GM12892 (cell line): ENCODE results near the gene CXADR.

Experiments used
- POLR2A ChIP-seq: IDR thresholded peaks from 2 replicates; pipeline ENCODE4 v1.6.1; 2011; ENCODE audit warnings: low read depth, low read length, control low read depth
- POLR2AphosphoS5 ChIP-seq: IDR thresholded peaks from 2 replicates; pipeline ENCODE4 v1.6.1; 2011; ENCODE audit warnings: low read depth, low read length, control low read depth

DNA sequence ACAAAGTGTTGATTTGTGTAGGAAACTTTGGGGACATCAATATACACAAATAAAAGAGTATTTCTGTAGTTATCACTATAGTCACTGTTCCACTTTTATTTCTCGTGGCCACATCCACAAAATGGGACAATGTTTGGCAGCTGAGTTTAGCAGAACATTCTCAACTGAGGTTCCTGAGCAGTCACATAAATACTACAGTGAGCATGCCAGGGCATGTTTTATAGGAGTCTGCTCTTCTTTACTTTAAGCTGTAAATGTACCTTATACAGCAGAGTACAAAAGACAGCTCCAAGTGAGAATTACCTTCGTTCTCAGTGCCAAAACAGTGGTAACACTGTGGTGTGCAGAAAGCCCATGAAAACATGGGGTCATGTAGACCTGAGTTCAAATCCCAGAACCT, 94.8 kb downstream of the CXADR start:
- TF ChIP-seq POLR2A = no peak
- no peak for TF ChIP-seq POLR2AphosphoS5
